Heart left ventricle (tissue), 16 donors: ENCODE measurements around the gene EPHA5. TPM values are rescaled to one million over a fixed set of nuclear protein-coding genes. Genes with fewer than 3 reads are reported as not detected.

Experiments used
- ATAC-seq, 4 donors: fragments of 200-7000 bp; cut with Tn5 transposase; one replicate each; pipeline ENCODE4 v1.9.1; 2020 to 2022; ENCODE audit warnings: moderate library complexity in 4 of 4, mild to moderate bottlenecking in 3 of 4, moderate number of reproducible peaks in 1 of 4
- DNase-seq, 5 donors: peaks; one replicate each; pipeline ENCODE4 v3.0.0-alpha.2; 2020
- H3K27ac ChIP-seq, 12 donors: fragments of 200-600 bp; sonication (generic) in 4 of 12; one replicate each; pipeline versions ENCODE4 v1.5.0 to v1.8.0; 2016 to 2022; ENCODE audit warnings: mild to moderate bottlenecking in 2 of 12
- H3K27me3 ChIP-seq, 9 donors: fragments of 200-600 bp; sonication (generic) in 2 of 9; one replicate each; pipeline versions ENCODE4 v1.5.1 to v1.8.0; 2016 to 2022; ENCODE audit warnings: mild to moderate bottlenecking in 3 of 9
- H3K36me3 ChIP-seq, 9 donors: fragments of 200-600 bp; sonication (generic) in 2 of 9; one replicate each; pipeline versions ENCODE4 v1.5.0 to v1.8.0; 2018 to 2022; ENCODE audit warnings: mild to moderate bottlenecking in 2 of 9
- H3K4me1 ChIP-seq, 12 donors: fragments of 200-600 bp; sonication (generic) in 4 of 12; one replicate each; pipeline versions ENCODE4 v1.5.0 to v1.8.0; 2016 to 2022; ENCODE audit warnings: mild to moderate bottlenecking in 3 of 12
- H3K4me3 ChIP-seq, 12 donors: fragments of 200-600 bp; sonication (generic) in 4 of 12; one replicate each; pipeline versions ENCODE4 v1.5.0 to v1.8.0; 2017 to 2022; ENCODE audit warnings: mild to moderate bottlenecking in 9 of 12, moderate library complexity in 4 of 12
- H3K9me3 ChIP-seq, 12 donors: fragments of 200-600 bp; sonication (generic) in 4 of 12; one replicate each; pipeline versions ENCODE4 v1.5.0 to v1.8.0; 2016 to 2022; ENCODE audit warnings: mild to moderate bottlenecking in 1 of 12
- CTCF ChIP-seq, 12 donors: fragments of 200-600 bp; sonication (generic) in 4 of 12; IDR thresholded peaks; one replicate each; pipeline versions ENCODE4 v1.5.0 to v1.8.0; 2018 to 2022; ENCODE audit warnings: antibody characterized with exemption in 12 of 12, mild to moderate bottlenecking in 5 of 12
- POLR2A ChIP-seq, 2 donors: fragments of 450-650 bp; IDR thresholded peaks; one replicate each; pipeline ENCODE4 v1.6.1; 2017; ENCODE audit warnings: antibody characterized with exemption in 2 of 2, mild to moderate bottlenecking in 2 of 2, moderate library complexity in 2 of 2
- WGBS, 4 donors: extraction: QIAGEN DNeasy Blood & Tissue Kit in 2 of 4; methylation state at CpG; one replicate each; pipeline versions ENCODE4 v1.1.5 to v1.1.7; 2013 to 2018; 5-methylcytosine and 5-hydroxymethylcytosine counted together
- intact Hi-C, 10 donors: fragments of 100-400 bp; cut with DNase I; formaldehyde crosslinking; loops; one replicate each; pipeline versions ENCODE4 v1.11.1 to v1.14.2; 2022
- polyA plus RNA-seq, 2 donors: library from polyadenylated mRNA; stranded (reverse); fragments of 200-250 nt; gene quantifications; one replicate each; pipeline ENCODE4 v1.2.3, GENCODE V29; 2013
- total RNA-seq, 9 donors: library from RNA; depleted of rRNA in 2 of 9; stranded (reverse); fragments of >200 nt in 2 of 9; fragmentation: NEBNext Ultra II Directional in 3 of 9; extraction: Animal tissue kit (Norgen Biotek cat#: 25700) in 3 of 9; gene quantifications; one replicate each; pipeline versions ENCODE4 v1.1.0 to v1.2.4, GENCODE V29; 2016 to 2023
- donor health status: ischemic (EF 13 %, LVEDD 7.1; RV severe dilation, severe dysfunction).
- donor health status: healthy with polysubstance abuse.
- donor health status: DM: no; HTN: yes; CAD: no.
- donor health status: DM: no; HTN: no; CAD: no.
- donor health status: ischemic (EF 25% LVEDD 6.9; RV normal size, moderate dysfunction).
- donor health status: ischemic (EF 25% LVEDD 5.7; RV mildly dilated, moderate dysfunction).
- donor health status: healthy.
- donor health status: DM: yes; HTN: yes; CAD: no.
- donor health status: ischemic (EF 35%, LVEDD 5.7; RV mildly dilated, moderate dysfunction).
- donor health status: nonischemic (EF 11% LVEDD 7.7; RV severe dilation, severe dysfunction).
- donor health status: DM: yes; HTN: yes; CAD: no.
- donor health status: PGD.
- donor health status: ischemic (EF 29% LVEDD 5.4; RV normal size, mild dysfunction).
- donor health status: nonischemic (EF 23%, LVEDD 6.1; RV moderate dilation, normal function).

The EPHA5 gene
- total and polyA plus RNA-seq, 11 donors: 0.01 to 0.56 (median 0.12) TPM; not detected in 2

GRCh38 chr4:65370709-65371108 lies 299.6 kb downstream of the EPHA5 start:
- H3K27me3 ChIP-seq: no peaks in the 10 kb centered on the region
- H3K27ac ChIP-seq: no peak overlapping the region

GRCh38 chr4:65367306-65367705 lies 303.0 kb downstream of the EPHA5 start:
- H3K4me1 ChIP-seq: no peaks in the 10 kb centered on the region
- H3K27ac ChIP-seq: no peak overlapping the region
- TF ChIP-seq CTCF (IDR thresholded peaks at IDR 0.05) (no peak), POLR2A (IDR thresholded peaks at IDR 0.05) (no peak)
- H3K27me3 ChIP-seq: no peaks in the 10 kb centered on the region
- intact Hi-C loops: no loop called here
- no peak for DNase-seq
- no peaks in the 10 kb centered on the region for H3K9me3 ChIP-seq
- ATAC-seq: no peak
- H3K4me3 ChIP-seq: no peak overlapping the region
- H3K36me3 ChIP-seq: no peaks in the 10 kb centered on the region
- 68 to 81% (median 76%) methylated on average over 1 of the region's 1 CpG for WGBS, 4 donors

More at GRCh38 chr4:65370709-65371108, 299.6 kb downstream of the EPHA5 start:
- Histone ChIP-seq H3K4me3 (no peak overlapping the region), H3K4me1 (no peaks in the 10 kb centered on the region), H3K9me3 (no peaks in the 10 kb centered on the region), H3K36me3 (no peaks in the 10 kb centered on the region)
- ATAC-seq (no peak), DNase-seq (no peak)
- intact Hi-C loops: no loop called here
- TF ChIP-seq POLR2A (IDR thresholded peaks at IDR 0.05): no peak
- TF ChIP-seq CTCF (IDR thresholded peaks at IDR 0.05): no peak
- WGBS, 4 donors: 77 to 85% (median 79%) methylated on average over 3 of the region's 3 CpGs

- no peak overlapping the region for H3K27ac ChIP-seq
- intact Hi-C loops: no loop called here
- 88 to 91% (median 90%) methylated on average over 2 of the region's 2 CpGs for whole genome bisulfite sequencing, 4 donors
- TF ChIP-seq POLR2A (IDR thresholded peaks at IDR 0.05) (no peak), CTCF (IDR thresholded peaks at IDR 0.05) (no peak)
- no peak overlapping the region for H3K4me3 ChIP-seq
- H3K27me3 ChIP-seq: no peaks in the 10 kb centered on the region
- DNase-seq (no peak), ATAC-seq (no peak)
- H3K9me3 ChIP-seq: no peaks in the 10 kb centered on the region
- no peaks in the 10 kb centered on the region for H3K36me3 ChIP-seq
- no peaks in the 10 kb centered on the region for H3K4me1 ChIP-seq
Observed at GRCh38 chr4:65358914-65359313, 311.4 kb downstream of the EPHA5 start.

GRCh38 chr4:65353098-65353497 lies 317.2 kb downstream of the EPHA5 start:
- H3K9me3 ChIP-seq: no peaks in the 10 kb centered on the region
- WGBS, 4 donors: 71 to 82% (median 81%) methylated on average over 1 of the region's 1 CpG
- no peak overlapping the region for H3K4me3 ChIP-seq
- no peaks in the 10 kb centered on the region for H3K36me3 ChIP-seq
- TF ChIP-seq POLR2A (IDR thresholded peaks at IDR 0.05) (no peak), CTCF (IDR thresholded peaks at IDR 0.05) (no peak)
- ATAC-seq (no peak), DNase-seq (no peak)
- intact Hi-C loops: no loop called here
- no peaks in the 10 kb centered on the region for H3K27me3 ChIP-seq
- H3K4me1 ChIP-seq: no peaks in the 10 kb centered on the region
- no peak overlapping the region for H3K27ac ChIP-seq
